Neutrophil (primary cell): Measurements from ENCODE around the gene BAIAP2L2.

Source experiments
- H3K27ac ChIP-seq: fragments of 200-600 bp; sonication (generic); 2 replicates; pipeline ENCODE4 v1.5.1; 2016; ENCODE audit warnings: mild to moderate bottlenecking, moderate library complexity
- H3K27me3 ChIP-seq: fragments of 200-600 bp; sonication (generic); 2 replicates; pipeline ENCODE4 v1.6.0; 2016; ENCODE audit warnings: mild to moderate bottlenecking
- H3K36me3 ChIP-seq: fragments of 200-600 bp; sonication (generic); 2 replicates; pipeline ENCODE4 v1.5.1; 2017
- H3K4me1 ChIP-seq, 2 experiments: fragments of 200-600 bp in 1 of 2; sonication (generic) in 1 of 2; 1 replicate in 1 of 2; 2 replicates in 1 of 2; pipeline versions ENCODE4 v1.5.1 to v1.6.1; 2013 to 2016; ENCODE audit warnings: low read depth in 1 of 2, low read length in 1 of 2, mild to moderate bottlenecking in 1 of 2, moderate library complexity in 1 of 2; ENCODE audit not compliant: control insufficient read depth in 1 of 2, insufficient read depth in 1 of 2
- H3K4me3 ChIP-seq, 2 experiments: fragments of 200-600 bp in 1 of 2; sonication (generic) in 1 of 2; 1 replicate in 1 of 2; 2 replicates in 1 of 2; pipeline ENCODE4 v1.5.1; 2013 to 2016; ENCODE audit warnings: low read depth in 1 of 2, low read length in 1 of 2, mild to moderate bottlenecking in 1 of 2, moderate library complexity in 1 of 2
- H3K9me3 ChIP-seq: fragments of 200-600 bp; sonication (generic); 2 replicates; pipeline ENCODE4 v1.5.1; 2016
- CTCF ChIP-seq: fragments of 200-600 bp; sonication (generic); IDR thresholded peaks from 2 replicates; pipeline ENCODE4 v1.5.1; 2016; ENCODE audit warnings: antibody characterized with exemption

The BAIAP2L2 gene

DNA sequence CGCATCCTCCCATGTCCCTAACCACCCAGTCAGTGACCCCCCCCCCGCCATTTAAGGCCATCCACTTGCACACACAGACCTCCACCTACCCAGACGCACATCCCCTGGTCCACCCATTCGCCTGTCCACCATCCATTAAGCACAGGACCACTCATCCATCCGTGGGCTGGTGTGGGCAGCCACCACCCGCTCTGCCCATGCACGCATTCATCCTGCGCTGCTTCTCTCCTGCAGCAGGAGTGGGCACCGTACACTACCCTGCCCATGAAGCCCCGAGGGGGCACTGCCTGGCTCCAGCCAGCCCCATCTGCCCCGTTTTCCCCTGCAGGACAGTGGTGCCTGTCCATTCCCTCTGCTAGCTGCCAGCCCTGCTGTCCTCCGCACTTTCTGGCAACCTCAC lies 22.6 kb downstream of the BAIAP2L2 start:
- no peak for TF ChIP-seq CTCF

DNA sequence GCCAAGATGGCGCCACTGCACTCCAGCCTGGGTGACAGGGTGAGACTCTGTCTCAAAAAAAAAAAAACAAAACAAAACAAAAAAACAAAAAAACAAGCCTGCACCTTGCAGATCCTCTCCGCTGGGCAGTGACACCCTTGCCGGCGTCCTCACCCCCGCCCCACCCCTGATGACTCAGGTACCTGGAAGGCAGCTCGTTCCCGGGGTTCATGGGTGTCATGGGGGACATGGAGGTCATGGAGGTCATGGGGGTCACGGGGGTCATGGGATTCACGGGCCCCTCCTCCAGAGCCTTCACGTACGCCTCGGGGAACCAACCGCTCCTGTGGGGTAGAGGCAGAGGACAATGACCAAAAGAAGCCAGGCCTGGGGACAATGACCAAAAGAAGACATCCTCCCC lies 23.5 kb downstream of the BAIAP2L2 start:
- Histone ChIP-seq H3K9me3 (no peaks in the 10 kb centered on the region), H3K4me1 (no peaks in the 10 kb centered on the region), H3K27ac (no peak overlapping the region), H3K27me3 (peaks cover 72% of the 10 kb centered on the region), H3K36me3 (no peaks in the 10 kb centered on the region), H3K4me3 (no peak overlapping the region)
- no peak for TF ChIP-seq CTCF

More for the DNA sequence above, 22.6 kb downstream of the BAIAP2L2 start:
- Histone ChIP-seq H3K27me3 (peaks cover 63% of the 10 kb centered on the region), H3K4me3 (no peak overlapping the region), H3K4me1 (no peaks in the 10 kb centered on the region), H3K9me3 (no peaks in the 10 kb centered on the region), H3K27ac (no peak overlapping the region), H3K36me3 (no peaks in the 10 kb centered on the region)

- H3K4me1 ChIP-seq, result peaks cover 5% of the 10 kb centered on the region in 2 experiments
- no peak overlapping the region for H3K4me3 ChIP-seq
- H3K9me3 ChIP-seq, result no peaks in the 10 kb centered on the region
- no peaks in the 10 kb centered on the region for H3K36me3 ChIP-seq
- no peak overlapping the region for H3K27ac ChIP-seq
- no peak for TF ChIP-seq CTCF
- H3K27me3 ChIP-seq, result peaks cover 78% of the 10 kb centered on the region
Observed at GRCh38 chr22:38086001-38086845, 24.3 kb downstream of the BAIAP2L2 start.

- H3K9me3 ChIP-seq, result no peaks in the 10 kb centered on the region
- no peaks in the 10 kb centered on the region for H3K36me3 ChIP-seq
- no peak overlapping the region for H3K27ac ChIP-seq
- H3K4me3 ChIP-seq, result no peak overlapping the region
- H3K4me1 ChIP-seq, result peaks cover 8% of the 10 kb centered on the region in 2 experiments
- no peak for TF ChIP-seq CTCF
- peaks cover 78% of the 10 kb centered on the region for H3K27me3 ChIP-seq
Observed at GRCh38 chr22:38085501-38085900, 25.0 kb downstream of the BAIAP2L2 start.

DNA sequence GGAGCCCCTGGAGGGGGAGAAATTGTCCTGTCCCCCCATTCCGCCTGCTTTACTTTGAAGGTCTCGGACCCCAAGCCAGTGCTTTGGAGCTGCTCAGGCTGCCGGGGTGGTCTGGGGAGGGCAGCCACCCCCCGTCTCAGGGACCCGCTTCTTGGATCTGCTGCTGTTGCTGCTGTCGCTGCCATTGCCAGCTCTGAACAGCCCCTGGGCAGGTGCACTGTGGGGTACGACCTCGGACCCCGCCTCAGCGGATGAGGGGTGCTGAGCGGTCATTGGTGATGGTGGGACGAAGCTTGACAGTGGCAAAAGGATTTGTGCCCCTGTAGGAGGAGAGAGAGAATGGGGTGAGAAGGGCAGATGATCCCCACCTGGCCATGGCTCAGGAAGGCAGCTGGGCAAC lies 25.4 kb downstream of the BAIAP2L2 start:
- TF ChIP-seq CTCF, result no peak
- Histone ChIP-seq H3K27ac (no peak overlapping the region), H3K9me3 (no peaks in the 10 kb centered on the region), H3K4me3 (no peak overlapping the region), H3K4me1 (peaks cover 8% of the 10 kb centered on the region in 2 experiments), H3K36me3 (no peaks in the 10 kb centered on the region), H3K27me3 (peaks cover 78% of the 10 kb centered on the region)
